ENCODE results near the gene SLC37A4. TPM values are rescaled to one million over a fixed set of nuclear protein-coding genes. Genes with fewer than 3 reads are reported as not detected.
A peak's percentile ranks its signal among the peaks of the same experiment; 100 is the strongest.

SLC37A4 gene
- total and polyA plus RNA-seq, 2 of the 13 experiments (the other 11 are each of a cell fraction or from before 2014, with no cell fraction given), result 43.0 to 56.1 TPM

- TF ChIP-seq ZNF121 (CRISPR knock-in tag; IDR thresholded peaks at IDR 0.05), result no peak
- no peak for TF ChIP-seq MED13 (CRISPR knock-in tag; IDR thresholded peaks at IDR 0.05)
- TF ChIP-seq UBTF (CRISPR knock-in tag; IDR thresholded peaks at IDR 0.05), result peak; percentile 33; the same call in 1 of the 2 replicates
- no peak for TF ChIP-seq XBP1 (CRISPR knock-in tag; IDR thresholded peaks at IDR 0.05)
- TF ChIP-seq ZFP37 (CRISPR knock-in tag; IDR thresholded peaks at IDR 0.05; ENCODE audit: borderline replicate concordance), result no peak
- TF ChIP-seq TCF7L2 (IDR thresholded peaks at IDR 0.05; ENCODE audit: low read depth, low read length), result no peak
- no peak for TF ChIP-seq ZBTB3 (CRISPR knock-in tag; IDR thresholded peaks at IDR 0.05; ENCODE audit: borderline replicate concordance, low read depth)
- no peak for TF ChIP-seq SRF (IDR thresholded peaks at IDR 0.05; ENCODE audit: low read depth, low read length)
- no peak for TF ChIP-seq CAMTA2 (CRISPR knock-in tag; IDR thresholded peaks at IDR 0.05; ENCODE audit: borderline replicate concordance)
- TF ChIP-seq SAFB2 (CRISPR knock-in tag; IDR thresholded peaks at IDR 0.05; ENCODE audit: borderline replicate concordance, low read depth), result no peak
- TF ChIP-seq ZNF790 (CRISPR knock-in tag; IDR thresholded peaks at IDR 0.05; ENCODE audit: borderline replicate concordance), result no peak
- TF ChIP-seq MXD1 (CRISPR knock-in tag; IDR thresholded peaks at IDR 0.05), result no peak
- TF ChIP-seq PAXIP1 (CRISPR knock-in tag; conservative IDR thresholded peaks at IDR 0.05), result peak; percentile 53; the same call in 1 of the 2 replicates
- TF ChIP-seq KDM4B (CRISPR knock-in tag; IDR thresholded peaks at IDR 0.05), result no peak
- no peak for TF ChIP-seq TEAD3 (CRISPR knock-in tag; optimal IDR thresholded peaks at IDR 0.05; ENCODE audit: borderline replicate concordance)
- no peak for TF ChIP-seq SATB2 (CRISPR knock-in tag; IDR thresholded peaks at IDR 0.05)
- TF ChIP-seq HNF4G (IDR thresholded peaks at IDR 0.05; ENCODE audit: borderline replicate concordance, low read depth, low read length), result peak; percentile 46
- 0 out of 2 replicates have a peak, but pooled peaks have one; percentile 17 for TF ChIP-seq HNF4G (CRISPR knock-in tag; IDR thresholded peaks at IDR 0.05; ENCODE audit: borderline replicate concordance, low read depth)
- no peak for TF ChIP-seq TFDP2 (CRISPR knock-in tag; IDR thresholded peaks at IDR 0.05)
- no peak for TF ChIP-seq ZNF766 (CRISPR knock-in tag; IDR thresholded peaks at IDR 0.05; ENCODE audit: borderline replicate concordance)
- no peak for TF ChIP-seq CREM (IDR thresholded peaks at IDR 0.05)
- TF ChIP-seq CREM (CRISPR knock-in tag; IDR thresholded peaks at IDR 0.05), result no peak
Observed at GRCh38 chr11:119024430-119025098, 6.1 kb downstream of the SLC37A4 start (continued).

Measured in HepG2 (cell line).